WTC11 (cell line): Measurements from ENCODE around the gene AHCYL1. TPM values are rescaled to one million over a fixed set of nuclear protein-coding genes. Genes with fewer than 3 reads are reported as not detected.

Experiments
- ATAC-seq: fragments of 200-7000 bp; cut with Tn5 transposase; 2 replicates; pipeline ENCODE4 v1.10.0; 2021; ENCODE audit warnings: mild to moderate bottlenecking, moderate library complexity
- CTCF ChIA-PET: fragments of 300-600 bp; sonication (Branson Sonifier 250); formaldehyde crosslinking; loops from one replicate; lab custom pipeline; 2021; ENCODE audit warnings: antibody characterized with exemption; lab: Charles Lee
- POLR2A ChIA-PET: fragments of 350-600 bp; sonication (Branson Sonifier 250); formaldehyde crosslinking; loops from one replicate; lab custom pipeline; 2021; ENCODE audit warnings: antibody characterized with exemption; lab: Charles Lee
- DNase-seq: peaks from one replicate; pipeline ENCODE4 v3.0.0; 2021; ENCODE audit warnings: low spot score
- H3K27ac Mint-ChIP-seq: 2 replicates; pipeline ENCODE4 v1.8.0; 2021; ENCODE audit warnings: mixed read lengths
- H3K27me3 Mint-ChIP-seq: 2 replicates; pipeline ENCODE4 v1.8.0; 2021; ENCODE audit warnings: low read depth, mild to moderate bottlenecking, moderate library complexity, mixed read lengths
- H3K36me3 Mint-ChIP-seq: 2 replicates; pipeline ENCODE4 v1.8.0; 2021; ENCODE audit warnings: mixed read lengths
- H3K4me1 Mint-ChIP-seq: 2 replicates; pipeline ENCODE4 v1.8.0; 2022; ENCODE audit warnings: mixed read lengths
- H3K4me3 Mint-ChIP-seq: 2 replicates; pipeline ENCODE4 v1.8.0; 2021; ENCODE audit warnings: mild to moderate bottlenecking, moderate library complexity, mixed read lengths
- H3K9me3 Mint-ChIP-seq: 2 replicates; pipeline ENCODE4 v1.8.0; 2021; ENCODE audit warnings: mixed read lengths
- CBFB ChIP-seq: sonication (generic); formaldehyde crosslinking; IDR thresholded peaks from 2 replicates; pipeline ENCODE4 v1.8.1; 2022; ENCODE audit warnings: mild to moderate bottlenecking, low read depth, missing genetic modification reagents
- CDX4 ChIP-seq: fragments of 250-450 bp; sonication (Bioruptor Pico); IDR thresholded peaks from 2 replicates; pipeline ENCODE4 v1.9.0; 2021; ENCODE audit warnings: moderate library complexity, mild to moderate bottlenecking, inconsistent platforms, borderline replicate concordance
- CREB1 ChIP-seq: sonication (generic); formaldehyde crosslinking; IDR thresholded peaks from 2 replicates; pipeline ENCODE4 v1.8.0; 2023; ENCODE audit warnings: mild to moderate bottlenecking, missing genetic modification reagents
- E2F1 ChIP-seq: sonication (generic); formaldehyde crosslinking; IDR thresholded peaks from 2 replicates; pipeline ENCODE4 v1.8.0; 2022; ENCODE audit warnings: mild to moderate bottlenecking, missing genetic modification reagents
- E2F4 ChIP-seq: sonication (generic); formaldehyde crosslinking; IDR thresholded peaks from 2 replicates; pipeline ENCODE4 v1.8.1; 2022; ENCODE audit warnings: low read depth, mild to moderate bottlenecking, moderate library complexity, missing genetic modification reagents, borderline replicate concordance
- ERG ChIP-seq: fragments of 250-450 bp; sonication (Bioruptor Pico); IDR thresholded peaks from 2 replicates; pipeline ENCODE4 v1.8.0; 2021; ENCODE audit warnings: mild to moderate bottlenecking
- FOXJ3 ChIP-seq: sonication (generic); formaldehyde crosslinking; IDR thresholded peaks from 2 replicates; pipeline ENCODE4 v1.9.0; 2021; ENCODE audit warnings: missing genetic modification reagents, mild to moderate bottlenecking, borderline replicate concordance
- FOXK1 ChIP-seq: sonication (generic); formaldehyde crosslinking; IDR thresholded peaks from 2 replicates; pipeline ENCODE4 v1.8.0; 2022; ENCODE audit warnings: mild to moderate bottlenecking, moderate library complexity, missing genetic modification reagents
- MAX ChIP-seq: sonication (generic); formaldehyde crosslinking; IDR thresholded peaks from 2 replicates; pipeline ENCODE4 v1.8.0; 2022; ENCODE audit warnings: mild to moderate bottlenecking, missing genetic modification reagents
- RELA ChIP-seq: sonication (generic); formaldehyde crosslinking; IDR thresholded peaks from 2 replicates; pipeline ENCODE4 v1.8.1; 2022; ENCODE audit warnings: missing genetic modification reagents, mild to moderate bottlenecking, borderline replicate concordance
- SMAD3 ChIP-seq: sonication (generic); formaldehyde crosslinking; IDR thresholded peaks from 2 replicates; pipeline ENCODE4 v1.8.0; 2022; ENCODE audit warnings: missing genetic modification reagents, mild to moderate bottlenecking, borderline replicate concordance
- STAT6 ChIP-seq: sonication (generic); formaldehyde crosslinking; conservative IDR thresholded peaks from 2 replicates; pipeline ENCODE4 v1.8.1; 2023; ENCODE audit warnings: mild to moderate bottlenecking, low read depth, missing genetic modification reagents, moderate library complexity
- ZBTB43 ChIP-seq: sonication (generic); formaldehyde crosslinking; IDR thresholded peaks from 2 replicates; pipeline ENCODE4 v1.8.1; 2023; ENCODE audit warnings: mild to moderate bottlenecking, missing genetic modification reagents
- ZSCAN18 ChIP-seq: fragments of 250-450 bp; sonication (Bioruptor Pico); IDR thresholded peaks from 2 replicates; pipeline ENCODE4 v2.1.2; 2022; ENCODE audit warnings: mild to moderate bottlenecking, moderate library complexity
- total RNA-seq: library from RNA; stranded (reverse); gene quantifications from 3 replicates; pipeline ENCODE4 v1.2.3, GENCODE V29; 2021

Gene AHCYL1
- total RNA-seq, 1 experiment from 2014 or later: 92.1 TPM

GRCh38 chr1:109946511-109946910, 38.1 kb upstream of the AHCYL1 start (continued):
- no peak for TF ChIP-seq ZBTB43 (CRISPR knock-in tag)
- TF ChIP-seq FOXK1 (CRISPR knock-in tag): no peak
- TF ChIP-seq FOXJ3 (CRISPR knock-in tag): no peak
- no peak for TF ChIP-seq CDX4 (CRISPR knock-in tag)
- no peak for TF ChIP-seq CREB1 (CRISPR knock-in tag)
- TF ChIP-seq CBFB (CRISPR knock-in tag): no peak
- no peak for TF ChIP-seq SMAD3 (CRISPR knock-in tag)

- Mint-ChIP-seq H3K27me3 (no peaks in the 10 kb centered on the region), H3K4me3 (no peak overlapping the region), H3K4me1 (peaks cover 6% of the 10 kb centered on the region; the same call in 1 of the 2 replicates), H3K27ac (no peak overlapping the region), H3K36me3 (no peaks in the 10 kb centered on the region), H3K9me3 (peaks cover 4% of the 10 kb centered on the region)
- no peak for DNase-seq
- peak; percentile 82 for ATAC-seq
- CTCF ChIA-PET: interaction anchor here (1.0 to 1.6 kb wide), 2 partner anchors 25 to 37 kb away, joined by 4 read pairs; partner anchors contain the start of gene AHCYL1
- TF ChIP-seq E2F4 (no peak), E2F1 (CRISPR knock-in tag) (no peak), SMAD3 (CRISPR knock-in tag) (no peak), STAT6 (CRISPR knock-in tag) (no peak), ZSCAN18 (CRISPR knock-in tag) (no peak), ERG (CRISPR knock-in tag) (no peak), MAX (CRISPR knock-in tag) (no peak), RELA (no peak)
- POLR2A ChIA-PET: no interaction called here
Measured at GRCh38 chr1:109947582-109948284, 36.8 kb upstream of the AHCYL1 start.
